ENCODE measurements around the gene SIGLEC12. TPM values are rescaled to one million over a fixed set of nuclear protein-coding genes. Genes with fewer than 3 reads are reported as not detected.
"Not testable (repeated sequence)": the region's sequence is repeated elsewhere in the genome, so short reads cannot be mapped to it uniquely, and the experiment has no call there.

The SIGLEC12 gene
- total RNA-seq, 1 experiment from 2014 or later, result not detected

DNA sequence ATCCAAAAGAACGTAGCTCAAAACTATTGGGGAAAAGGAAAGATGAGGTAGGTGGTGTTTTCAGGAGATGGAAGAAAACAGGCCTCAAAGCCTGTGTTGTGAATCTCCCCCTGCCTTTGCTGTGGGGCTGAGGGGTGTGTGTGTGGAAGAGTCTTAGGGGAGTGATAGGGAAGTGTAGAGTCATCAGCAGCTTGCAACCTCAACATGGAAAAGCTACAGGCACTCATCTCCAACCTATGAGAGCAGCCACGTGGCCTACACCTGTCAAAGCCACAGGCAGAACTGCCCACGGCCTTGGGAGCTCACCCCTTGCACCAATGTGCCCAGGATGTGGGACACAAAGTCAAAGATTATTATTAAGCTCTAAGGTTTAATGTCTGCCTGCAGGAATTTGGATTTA lies 4.3 kb upstream of the SIGLEC12 start:
- CTCF ChIA-PET, result no interaction called here
- Mint-ChIP-seq H3K36me3 (ENCODE audit: insufficient read depth, unreplicated experiment) (no peaks in the 10 kb centered on the region), H3K4me1 (ENCODE audit: low read depth, unreplicated experiment) (no peaks in the 10 kb centered on the region), H3K4me3 (ENCODE audit: low read depth, unreplicated experiment) (no peak overlapping the region), H3K27ac (ENCODE audit: unreplicated experiment) (no peak overlapping the region), H3K27me3 (ENCODE audit: unreplicated experiment) (peaks cover 32% of the 10 kb centered on the region), H3K9me3 (ENCODE audit: low read depth, unreplicated experiment) (peaks cover 3% of the 10 kb centered on the region)
- intact Hi-C loops (cut with micrococcal nuclease; ENCODE audit: unreplicated experiment), result no loop called here
- no peak for DNase-seq
- BruUV-seq (replicated peaks), result no TSS peak
- TF ChIP-seq, protein P1, sequence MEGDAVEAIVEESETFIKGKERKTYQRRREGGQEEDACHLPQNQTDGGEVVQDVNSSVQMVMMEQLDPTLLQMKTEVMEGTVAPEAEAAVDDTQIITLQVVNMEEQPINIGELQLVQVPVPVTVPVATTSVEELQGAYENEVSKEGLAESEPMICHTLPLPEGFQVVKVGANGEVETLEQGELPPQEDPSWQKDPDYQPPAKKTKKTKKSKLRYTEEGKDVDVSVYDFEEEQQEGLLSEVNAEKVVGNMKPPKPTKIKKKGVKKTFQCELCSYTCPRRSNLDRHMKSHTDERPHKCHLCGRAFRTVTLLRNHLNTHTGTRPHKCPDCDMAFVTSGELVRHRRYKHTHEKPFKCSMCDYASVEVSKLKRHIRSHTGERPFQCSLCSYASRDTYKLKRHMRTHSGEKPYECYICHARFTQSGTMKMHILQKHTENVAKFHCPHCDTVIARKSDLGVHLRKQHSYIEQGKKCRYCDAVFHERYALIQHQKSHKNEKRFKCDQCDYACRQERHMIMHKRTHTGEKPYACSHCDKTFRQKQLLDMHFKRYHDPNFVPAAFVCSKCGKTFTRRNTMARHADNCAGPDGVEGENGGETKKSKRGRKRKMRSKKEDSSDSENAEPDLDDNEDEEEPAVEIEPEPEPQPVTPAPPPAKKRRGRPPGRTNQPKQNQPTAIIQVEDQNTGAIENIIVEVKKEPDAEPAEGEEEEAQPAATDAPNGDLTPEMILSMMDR (IDR thresholded peaks at IDR 0.05; ENCODE audit: unreplicated experiment), result no peak

DNA sequence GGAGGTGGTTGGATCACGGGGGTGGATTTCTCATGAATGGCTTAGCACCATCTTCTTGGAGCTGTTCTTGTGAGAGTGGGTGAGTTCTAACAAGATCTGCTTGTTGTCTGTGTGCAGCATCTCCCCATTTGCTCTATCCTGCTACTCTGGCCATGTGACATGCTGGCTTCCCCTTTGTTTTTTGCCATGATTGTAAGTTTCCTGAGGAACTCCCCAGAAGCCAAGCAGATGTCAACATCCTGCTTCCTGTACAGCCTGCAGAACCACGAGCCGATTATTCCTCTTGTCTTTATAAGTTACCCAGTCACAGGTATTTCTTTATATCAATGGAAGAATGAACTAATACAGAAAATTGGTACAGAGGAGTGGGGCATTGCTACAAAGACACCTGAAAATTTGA lies 2.3 kb upstream of the SIGLEC12 start:
- Mint-ChIP-seq H3K27ac (ENCODE audit: unreplicated experiment) (no peak overlapping the region), H3K4me1 (ENCODE audit: low read depth, unreplicated experiment) (no peaks in the 10 kb centered on the region), H3K9me3 (ENCODE audit: low read depth, unreplicated experiment) (peaks cover 3% of the 10 kb centered on the region), H3K27me3 (ENCODE audit: unreplicated experiment) (peaks cover 33% of the 10 kb centered on the region), H3K4me3 (ENCODE audit: low read depth, unreplicated experiment) (no peak overlapping the region), H3K36me3 (ENCODE audit: insufficient read depth, unreplicated experiment) (no peaks in the 10 kb centered on the region)
- no TSS peak for BruUV-seq (replicated peaks)
- DNase-seq, result no peak
- TF ChIP-seq, protein P1 (IDR thresholded peaks at IDR 0.05; ENCODE audit: unreplicated experiment), result no peak
- intact Hi-C loops (cut with micrococcal nuclease; ENCODE audit: unreplicated experiment), result no loop called here
- CTCF ChIA-PET, result no interaction called here

DNA sequence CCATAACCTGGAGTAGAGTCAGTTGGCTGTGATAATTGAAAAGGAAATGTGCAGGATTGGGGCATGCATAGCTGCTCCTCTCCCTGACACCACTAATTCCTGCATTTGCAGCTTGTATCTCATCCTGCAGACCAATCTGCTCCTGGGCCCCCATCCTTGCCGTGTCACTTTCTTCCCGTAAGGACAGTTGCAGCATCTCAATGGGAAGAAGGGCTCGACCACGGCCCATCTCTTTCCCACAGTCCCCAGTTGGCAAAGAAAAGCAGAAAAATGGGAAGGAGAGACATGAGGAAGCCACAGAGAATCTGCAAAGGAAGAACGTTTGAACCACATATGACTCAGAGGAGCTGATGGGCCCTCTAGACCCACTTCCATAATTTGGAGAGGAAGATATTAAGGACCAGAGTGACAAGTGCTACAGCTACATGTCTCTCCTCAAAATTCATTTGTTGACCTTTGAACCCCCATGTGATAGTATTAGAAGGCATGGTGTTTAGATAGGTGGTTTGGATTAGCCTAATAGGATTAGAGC lies 1.8 kb upstream of the SIGLEC12 start:
- Mint-ChIP-seq H3K4me3 (ENCODE audit: low read depth, unreplicated experiment) (no peak overlapping the region), H3K27ac (ENCODE audit: unreplicated experiment) (no peak overlapping the region), H3K36me3 (ENCODE audit: insufficient read depth, unreplicated experiment) (no peaks in the 10 kb centered on the region), H3K27me3 (ENCODE audit: unreplicated experiment) (peaks cover 39% of the 10 kb centered on the region), H3K4me1 (ENCODE audit: low read depth, unreplicated experiment) (no peaks in the 10 kb centered on the region), H3K9me3 (ENCODE audit: low read depth, unreplicated experiment) (peaks cover 3% of the 10 kb centered on the region)
- TF ChIP-seq, protein P1 (IDR thresholded peaks at IDR 0.05; ENCODE audit: unreplicated experiment), result no peak
- CTCF ChIA-PET, result no interaction called here
- BruUV-seq (replicated peaks), result no TSS peak
- no peak for DNase-seq
- intact Hi-C loops (cut with micrococcal nuclease; ENCODE audit: unreplicated experiment), result no loop called here

- DNase-seq; H3K27ac Mint-ChIP-seq (ENCODE audit: unreplicated experiment); H3K4me3 Mint-ChIP-seq (ENCODE audit: low read depth, unreplicated experiment); H3K4me1 Mint-ChIP-seq (ENCODE audit: low read depth, unreplicated experiment); intact Hi-C loops (cut with micrococcal nuclease; ENCODE audit: unreplicated experiment); BruUV-seq (replicated peaks); CTCF ChIA-PET; H3K36me3 Mint-ChIP-seq (ENCODE audit: insufficient read depth, unreplicated experiment); H3K9me3 Mint-ChIP-seq (ENCODE audit: low read depth, unreplicated experiment): not testable (repeated sequence)
- H3K27me3 Mint-ChIP-seq (ENCODE audit: unreplicated experiment), result peaks cover 47% of the 10 kb centered on the region
These were observed 669 bp downstream of the SIGLEC12 start for GRCh38 chr19:51500931-51501330.

- peaks cover 3% of the 10 kb centered on the region for H3K9me3 Mint-ChIP-seq (ENCODE audit: low read depth, unreplicated experiment)
- CTCF ChIA-PET, result no interaction called here
- no peak for DNase-seq
- H3K4me1 Mint-ChIP-seq (ENCODE audit: low read depth, unreplicated experiment), result no peaks in the 10 kb centered on the region
- BruUV-seq (replicated peaks), result no TSS peak
- no peak overlapping the region for H3K27ac Mint-ChIP-seq (ENCODE audit: unreplicated experiment)
- no peak overlapping the region for H3K4me3 Mint-ChIP-seq (ENCODE audit: low read depth, unreplicated experiment)
- intact Hi-C loops (cut with micrococcal nuclease; ENCODE audit: unreplicated experiment), result no loop called here
- H3K36me3 Mint-ChIP-seq (ENCODE audit: insufficient read depth, unreplicated experiment), result no peaks in the 10 kb centered on the region
- H3K27me3 Mint-ChIP-seq (ENCODE audit: unreplicated experiment), result peaks cover 43% of the 10 kb centered on the region
- TF ChIP-seq, protein P1 (IDR thresholded peaks at IDR 0.05; ENCODE audit: unreplicated experiment), result no peak
These were observed 3.9 kb downstream of the SIGLEC12 start for GRCh38 chr19:51497666-51498065.
